ENCODE results near the gene PNPLA7.
A peak's percentile ranks its signal among the peaks of the same experiment; 100 is the strongest.

Gene PNPLA7

DNA sequence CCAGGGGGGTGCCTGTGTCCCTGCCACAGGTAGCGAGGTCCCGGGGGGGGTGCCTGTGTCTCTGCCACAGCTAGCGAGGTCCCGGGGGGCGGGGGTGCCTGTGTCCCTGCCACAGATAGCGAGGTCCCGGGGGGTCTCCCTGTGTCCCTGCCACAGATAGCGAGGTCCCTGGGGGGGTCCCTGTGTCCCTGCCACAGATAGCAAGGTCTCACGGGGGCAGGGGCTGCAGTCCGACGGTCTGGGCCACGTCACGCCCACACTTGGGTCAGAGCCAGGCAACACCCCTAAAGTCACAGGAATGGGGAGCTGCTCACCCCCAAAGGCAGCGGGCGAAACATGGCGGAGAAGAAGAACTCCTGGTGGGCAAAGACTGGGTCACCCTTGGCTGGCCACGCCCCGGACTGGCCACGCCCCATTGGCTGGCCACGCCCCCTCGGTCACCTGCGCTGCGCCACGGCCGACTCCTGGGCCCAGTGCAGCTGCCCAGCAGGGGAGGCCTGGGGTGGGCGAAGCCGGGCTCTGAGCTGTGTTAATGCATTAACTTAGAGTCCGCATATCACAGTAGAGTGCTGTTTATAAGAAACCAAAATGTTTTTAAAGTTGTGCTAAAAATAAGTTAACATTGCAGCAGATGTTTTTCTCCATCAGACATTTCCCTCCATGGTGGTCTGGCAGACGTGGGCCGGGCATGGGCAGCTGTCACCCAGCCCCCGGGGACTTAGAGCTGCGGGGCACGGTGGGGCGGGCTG, 120.1 kb downstream of the PNPLA7 start (continued):
- TF ChIP-seq REPIN1 (tag by site-specific recombination; IDR thresholded peaks at IDR 0.05; ENCODE audit: low read depth) (no peak), ZXDB (tag by site-specific recombination; IDR thresholded peaks at IDR 0.05) (no peak), ZNF24 (tag by site-specific recombination; IDR thresholded peaks at IDR 0.05) (no peak), MYNN (tag by site-specific recombination; IDR thresholded peaks at IDR 0.05; ENCODE audit: borderline replicate concordance) (no peak), ZNF629 (tag by site-specific recombination; IDR thresholded peaks at IDR 0.05) (no peak), KLF16 (tag by site-specific recombination; IDR thresholded peaks at IDR 0.05) (no peak), ZNF239 (tag by site-specific recombination; IDR thresholded peaks at IDR 0.05) (no peak), ZNF341 (tag by site-specific recombination; IDR thresholded peaks at IDR 0.05; ENCODE audit: low read depth) (no peak), ZNF350 (tag by site-specific recombination; IDR thresholded peaks at IDR 0.05) (no peak), ZNF621 (tag by site-specific recombination; IDR thresholded peaks at IDR 0.05) (no peak), ZNF660 (tag by site-specific recombination; IDR thresholded peaks at IDR 0.05) (no peak), KLF1 (tag by site-specific recombination; IDR thresholded peaks at IDR 0.05) (peak; percentile 37; the same call in 1 of the 2 replicates), TCF7L2 (IDR thresholded peaks at IDR 0.05; ENCODE audit: borderline replicate concordance, low read depth, low read length) (no peak), ZNF169 (tag by site-specific recombination; IDR thresholded peaks at IDR 0.05) (no peak), ZNF529 (tag by site-specific recombination; IDR thresholded peaks at IDR 0.05; ENCODE audit: insufficient replicate concordance) (no peak), FEZF1 (tag by site-specific recombination; IDR thresholded peaks at IDR 0.05) (no peak), ZIC2 (tag by site-specific recombination; IDR thresholded peaks at IDR 0.05) (no peak), ZNF155 (tag by site-specific recombination; IDR thresholded peaks at IDR 0.05) (no peak), ZNF776 (tag by site-specific recombination; IDR thresholded peaks at IDR 0.05; ENCODE audit: borderline replicate concordance) (no peak), ZNF175 (tag by site-specific recombination; IDR thresholded peaks at IDR 0.05) (no peak), MZF1 (tag by site-specific recombination; IDR thresholded peaks at IDR 0.05; ENCODE audit: borderline replicate concordance) (no peak), ZNF324 (tag by site-specific recombination; IDR thresholded peaks at IDR 0.05) (no peak), GLIS2 (tag by site-specific recombination; IDR thresholded peaks at IDR 0.05) (peak; percentile 38; the same call in 1 of the 2 replicates), ZNF302 (tag by site-specific recombination; IDR thresholded peaks at IDR 0.05; ENCODE audit: low read depth) (no peak), ZNF16 (tag by site-specific recombination; IDR thresholded peaks at IDR 0.05; ENCODE audit: low read depth) (no peak), ZNF664 (tag by site-specific recombination; IDR thresholded peaks at IDR 0.05) (no peak), MEIS1 (CRISPR knock-in tag; IDR thresholded peaks at IDR 0.05; ENCODE audit: borderline replicate concordance) (no peak), ZNF623 (tag by site-specific recombination; IDR thresholded peaks at IDR 0.05) (no peak)
- TF ChIP-seq, protein P1, sequence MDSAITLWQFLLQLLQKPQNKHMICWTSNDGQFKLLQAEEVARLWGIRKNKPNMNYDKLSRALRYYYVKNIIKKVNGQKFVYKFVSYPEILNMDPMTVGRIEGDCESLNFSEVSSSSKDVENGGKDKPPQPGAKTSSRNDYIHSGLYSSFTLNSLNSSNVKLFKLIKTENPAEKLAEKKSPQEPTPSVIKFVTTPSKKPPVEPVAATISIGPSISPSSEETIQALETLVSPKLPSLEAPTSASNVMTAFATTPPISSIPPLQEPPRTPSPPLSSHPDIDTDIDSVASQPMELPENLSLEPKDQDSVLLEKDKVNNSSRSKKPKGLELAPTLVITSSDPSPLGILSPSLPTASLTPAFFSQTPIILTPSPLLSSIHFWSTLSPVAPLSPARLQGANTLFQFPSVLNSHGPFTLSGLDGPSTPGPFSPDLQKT (IDR thresholded peaks at IDR 0.05; ENCODE audit: borderline replicate concordance, low read depth, low read length): no peak
- TF ChIP-seq, protein P2, sequence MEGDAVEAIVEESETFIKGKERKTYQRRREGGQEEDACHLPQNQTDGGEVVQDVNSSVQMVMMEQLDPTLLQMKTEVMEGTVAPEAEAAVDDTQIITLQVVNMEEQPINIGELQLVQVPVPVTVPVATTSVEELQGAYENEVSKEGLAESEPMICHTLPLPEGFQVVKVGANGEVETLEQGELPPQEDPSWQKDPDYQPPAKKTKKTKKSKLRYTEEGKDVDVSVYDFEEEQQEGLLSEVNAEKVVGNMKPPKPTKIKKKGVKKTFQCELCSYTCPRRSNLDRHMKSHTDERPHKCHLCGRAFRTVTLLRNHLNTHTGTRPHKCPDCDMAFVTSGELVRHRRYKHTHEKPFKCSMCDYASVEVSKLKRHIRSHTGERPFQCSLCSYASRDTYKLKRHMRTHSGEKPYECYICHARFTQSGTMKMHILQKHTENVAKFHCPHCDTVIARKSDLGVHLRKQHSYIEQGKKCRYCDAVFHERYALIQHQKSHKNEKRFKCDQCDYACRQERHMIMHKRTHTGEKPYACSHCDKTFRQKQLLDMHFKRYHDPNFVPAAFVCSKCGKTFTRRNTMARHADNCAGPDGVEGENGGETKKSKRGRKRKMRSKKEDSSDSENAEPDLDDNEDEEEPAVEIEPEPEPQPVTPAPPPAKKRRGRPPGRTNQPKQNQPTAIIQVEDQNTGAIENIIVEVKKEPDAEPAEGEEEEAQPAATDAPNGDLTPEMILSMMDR (tag by site-specific recombination; IDR thresholded peaks at IDR 0.05): no peak
- TF ChIP-seq, protein P3, sequence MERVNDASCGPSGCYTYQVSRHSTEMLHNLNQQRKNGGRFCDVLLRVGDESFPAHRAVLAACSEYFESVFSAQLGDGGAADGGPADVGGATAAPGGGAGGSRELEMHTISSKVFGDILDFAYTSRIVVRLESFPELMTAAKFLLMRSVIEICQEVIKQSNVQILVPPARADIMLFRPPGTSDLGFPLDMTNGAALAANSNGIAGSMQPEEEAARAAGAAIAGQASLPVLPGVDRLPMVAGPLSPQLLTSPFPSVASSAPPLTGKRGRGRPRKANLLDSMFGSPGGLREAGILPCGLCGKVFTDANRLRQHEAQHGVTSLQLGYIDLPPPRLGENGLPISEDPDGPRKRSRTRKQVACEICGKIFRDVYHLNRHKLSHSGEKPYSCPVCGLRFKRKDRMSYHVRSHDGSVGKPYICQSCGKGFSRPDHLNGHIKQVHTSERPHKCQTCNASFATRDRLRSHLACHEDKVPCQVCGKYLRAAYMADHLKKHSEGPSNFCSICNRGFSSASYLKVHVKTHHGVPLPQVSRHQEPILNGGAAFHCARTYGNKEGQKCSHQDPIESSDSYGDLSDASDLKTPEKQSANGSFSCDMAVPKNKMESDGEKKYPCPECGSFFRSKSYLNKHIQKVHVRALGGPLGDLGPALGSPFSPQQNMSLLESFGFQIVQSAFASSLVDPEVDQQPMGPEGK (tag by site-specific recombination; IDR thresholded peaks at IDR 0.05): peak; percentile 32; the same call in 1 of the 2 replicates
- TF ChIP-seq, protein P4, sequence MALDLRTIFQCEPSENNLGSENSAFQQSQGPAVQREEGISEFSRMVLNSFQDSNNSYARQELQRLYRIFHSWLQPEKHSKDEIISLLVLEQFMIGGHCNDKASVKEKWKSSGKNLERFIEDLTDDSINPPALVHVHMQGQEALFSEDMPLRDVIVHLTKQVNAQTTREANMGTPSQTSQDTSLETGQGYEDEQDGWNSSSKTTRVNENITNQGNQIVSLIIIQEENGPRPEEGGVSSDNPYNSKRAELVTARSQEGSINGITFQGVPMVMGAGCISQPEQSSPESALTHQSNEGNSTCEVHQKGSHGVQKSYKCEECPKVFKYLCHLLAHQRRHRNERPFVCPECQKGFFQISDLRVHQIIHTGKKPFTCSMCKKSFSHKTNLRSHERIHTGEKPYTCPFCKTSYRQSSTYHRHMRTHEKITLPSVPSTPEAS (tag by site-specific recombination; IDR thresholded peaks at IDR 0.05): no peak
- TF ChIP-seq, protein P5, sequence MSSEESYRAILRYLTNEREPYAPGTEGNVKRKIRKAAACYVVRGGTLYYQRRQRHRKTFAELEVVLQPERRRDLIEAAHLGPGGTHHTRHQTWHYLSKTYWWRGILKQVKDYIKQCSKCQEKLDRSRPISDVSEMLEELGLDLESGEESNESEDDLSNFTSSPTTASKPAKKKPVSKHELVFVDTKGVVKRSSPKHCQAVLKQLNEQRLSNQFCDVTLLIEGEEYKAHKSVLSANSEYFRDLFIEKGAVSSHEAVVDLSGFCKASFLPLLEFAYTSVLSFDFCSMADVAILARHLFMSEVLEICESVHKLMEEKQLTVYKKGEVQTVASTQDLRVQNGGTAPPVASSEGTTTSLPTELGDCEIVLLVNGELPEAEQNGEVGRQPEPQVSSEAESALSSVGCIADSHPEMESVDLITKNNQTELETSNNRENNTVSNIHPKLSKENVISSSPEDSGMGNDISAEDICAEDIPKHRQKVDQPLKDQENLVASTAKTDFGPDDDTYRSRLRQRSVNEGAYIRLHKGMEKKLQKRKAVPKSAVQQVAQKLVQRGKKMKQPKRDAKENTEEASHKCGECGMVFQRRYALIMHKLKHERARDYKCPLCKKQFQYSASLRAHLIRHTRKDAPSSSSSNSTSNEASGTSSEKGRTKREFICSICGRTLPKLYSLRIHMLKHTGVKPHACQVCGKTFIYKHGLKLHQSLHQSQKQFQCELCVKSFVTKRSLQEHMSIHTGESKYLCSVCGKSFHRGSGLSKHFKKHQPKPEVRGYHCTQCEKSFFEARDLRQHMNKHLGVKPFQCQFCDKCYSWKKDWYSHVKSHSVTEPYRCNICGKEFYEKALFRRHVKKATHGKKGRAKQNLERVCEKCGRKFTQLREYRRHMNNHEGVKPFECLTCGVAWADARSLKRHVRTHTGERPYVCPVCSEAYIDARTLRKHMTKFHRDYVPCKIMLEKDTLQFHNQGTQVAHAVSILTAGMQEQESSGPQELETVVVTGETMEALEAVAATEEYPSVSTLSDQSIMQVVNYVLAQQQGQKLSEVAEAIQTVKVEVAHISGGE (tag by site-specific recombination; conservative IDR thresholded peaks at IDR 0.05; ENCODE audit: low read depth): no peak

All from HEK293 (cell line).